Stimulated activated CD8-positive, alpha-beta memory T cell treated with anti-CD3 and anti-CD28 coated beads, Interleukin-15, amount 100 ng/mL, for 1 hour (primary cell): ENCODE data around the gene FPGS.
"Not testable (repeated sequence)": the region's sequence is repeated elsewhere in the genome, so short reads cannot be mapped to it uniquely, and the experiment has no call there.

Experiments used
- DNase-seq: peaks from one replicate; pipeline ENCODE4 v3.0.0-alpha.2; 2020; ENCODE audit warnings: low read depth

The FPGS gene, protein sequence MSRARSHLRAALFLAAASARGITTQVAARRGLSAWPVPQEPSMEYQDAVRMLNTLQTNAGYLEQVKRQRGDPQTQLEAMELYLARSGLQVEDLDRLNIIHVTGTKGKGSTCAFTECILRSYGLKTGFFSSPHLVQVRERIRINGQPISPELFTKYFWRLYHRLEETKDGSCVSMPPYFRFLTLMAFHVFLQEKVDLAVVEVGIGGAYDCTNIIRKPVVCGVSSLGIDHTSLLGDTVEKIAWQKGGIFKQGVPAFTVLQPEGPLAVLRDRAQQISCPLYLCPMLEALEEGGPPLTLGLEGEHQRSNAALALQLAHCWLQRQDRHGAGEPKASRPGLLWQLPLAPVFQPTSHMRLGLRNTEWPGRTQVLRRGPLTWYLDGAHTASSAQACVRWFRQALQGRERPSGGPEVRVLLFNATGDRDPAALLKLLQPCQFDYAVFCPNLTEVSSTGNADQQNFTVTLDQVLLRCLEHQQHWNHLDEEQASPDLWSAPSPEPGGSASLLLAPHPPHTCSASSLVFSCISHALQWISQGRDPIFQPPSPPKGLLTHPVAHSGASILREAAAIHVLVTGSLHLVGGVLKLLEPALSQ

DNA sequence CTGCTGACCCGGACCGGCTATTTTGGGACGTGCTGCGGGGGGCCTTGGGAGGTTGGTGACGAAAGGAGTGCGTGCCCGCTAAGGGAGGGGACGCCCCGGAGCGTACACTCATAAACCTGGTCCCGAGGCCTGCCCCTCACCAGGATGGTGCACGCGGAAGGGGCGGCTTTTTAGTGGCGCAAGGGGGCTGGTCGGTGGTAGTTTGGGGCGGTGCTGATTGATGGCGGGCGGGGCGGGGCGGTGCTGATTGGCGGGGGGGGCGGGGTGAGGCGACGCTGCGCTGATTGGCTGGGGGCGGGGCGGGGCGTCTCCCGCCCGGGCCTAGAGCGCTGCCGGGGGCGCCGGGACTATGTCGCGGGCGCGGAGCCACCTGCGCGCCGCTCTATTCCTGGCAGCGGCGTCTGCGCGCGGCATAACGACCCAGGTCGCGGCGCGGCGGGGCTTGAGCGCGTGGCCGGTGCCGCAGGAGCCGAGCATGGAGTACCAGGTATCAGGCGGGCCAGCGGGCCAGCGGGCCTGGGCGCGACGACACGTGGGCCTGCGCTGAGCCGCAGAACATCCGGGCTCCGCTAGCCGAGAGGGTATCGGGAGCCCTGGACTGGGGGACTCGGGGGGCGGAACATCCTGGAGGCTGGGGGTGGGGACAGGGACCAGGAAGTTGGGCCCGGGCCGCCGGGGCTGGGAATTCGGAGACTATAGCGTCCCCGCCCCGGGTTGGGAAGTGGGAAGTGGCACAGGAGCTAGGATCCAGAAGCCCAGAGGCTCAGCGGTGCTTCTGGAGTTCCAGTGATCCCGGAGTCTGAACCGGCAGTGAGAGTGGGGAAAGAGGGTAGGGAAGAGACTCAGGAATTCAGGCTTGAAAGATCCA, at the start of gene FPGS:
TSS of gene FPGS (plus strand) at position 307 of the 868 bp plus-strand sequence. CDS start at position 350, 43 bp downstream.
- peak; percentile 52 for DNase-seq

DNA sequence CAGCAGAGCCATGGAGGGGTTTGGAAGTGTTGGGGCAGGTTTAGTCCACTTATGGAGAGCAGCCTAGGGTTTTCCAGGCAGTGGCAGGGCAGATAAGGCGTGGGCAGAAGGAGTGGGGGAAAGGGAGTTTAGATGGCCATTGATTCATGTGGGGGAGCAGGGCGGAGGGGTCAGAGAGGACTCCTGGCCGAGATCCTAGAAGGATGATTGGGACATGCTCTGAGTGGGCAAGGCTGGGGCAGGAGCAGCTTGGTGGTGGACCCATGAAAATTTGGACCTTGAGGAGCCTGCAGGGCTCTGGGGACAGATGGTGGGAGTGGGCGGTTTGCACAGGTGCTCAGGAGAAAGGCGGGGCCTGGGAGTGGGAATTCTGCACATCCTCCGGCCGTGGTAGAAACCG, 49.5 kb upstream of the FPGS start:
- DNase-seq, result no peak

DNA sequence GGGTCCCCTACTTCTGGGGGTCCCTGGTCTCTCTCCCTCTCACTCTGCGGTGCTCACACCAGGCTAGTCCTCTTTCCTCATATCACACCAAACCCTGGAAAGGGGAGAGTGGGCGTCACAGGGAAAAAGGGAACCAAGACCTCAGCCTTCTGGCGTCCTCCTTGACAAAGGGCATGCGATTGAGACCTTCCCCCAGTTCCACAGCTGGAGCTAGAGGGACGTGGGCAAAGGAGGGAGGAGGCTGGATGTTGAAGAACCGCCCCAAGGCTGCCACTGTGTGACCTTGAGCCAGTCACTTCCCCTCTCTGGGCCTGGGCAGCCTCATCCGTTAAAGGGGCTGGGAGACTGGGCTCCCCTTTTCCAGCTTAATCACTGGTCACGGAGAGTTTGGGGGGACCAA, 49.1 kb upstream of the FPGS start:
- DNase-seq, result no peak

DNA sequence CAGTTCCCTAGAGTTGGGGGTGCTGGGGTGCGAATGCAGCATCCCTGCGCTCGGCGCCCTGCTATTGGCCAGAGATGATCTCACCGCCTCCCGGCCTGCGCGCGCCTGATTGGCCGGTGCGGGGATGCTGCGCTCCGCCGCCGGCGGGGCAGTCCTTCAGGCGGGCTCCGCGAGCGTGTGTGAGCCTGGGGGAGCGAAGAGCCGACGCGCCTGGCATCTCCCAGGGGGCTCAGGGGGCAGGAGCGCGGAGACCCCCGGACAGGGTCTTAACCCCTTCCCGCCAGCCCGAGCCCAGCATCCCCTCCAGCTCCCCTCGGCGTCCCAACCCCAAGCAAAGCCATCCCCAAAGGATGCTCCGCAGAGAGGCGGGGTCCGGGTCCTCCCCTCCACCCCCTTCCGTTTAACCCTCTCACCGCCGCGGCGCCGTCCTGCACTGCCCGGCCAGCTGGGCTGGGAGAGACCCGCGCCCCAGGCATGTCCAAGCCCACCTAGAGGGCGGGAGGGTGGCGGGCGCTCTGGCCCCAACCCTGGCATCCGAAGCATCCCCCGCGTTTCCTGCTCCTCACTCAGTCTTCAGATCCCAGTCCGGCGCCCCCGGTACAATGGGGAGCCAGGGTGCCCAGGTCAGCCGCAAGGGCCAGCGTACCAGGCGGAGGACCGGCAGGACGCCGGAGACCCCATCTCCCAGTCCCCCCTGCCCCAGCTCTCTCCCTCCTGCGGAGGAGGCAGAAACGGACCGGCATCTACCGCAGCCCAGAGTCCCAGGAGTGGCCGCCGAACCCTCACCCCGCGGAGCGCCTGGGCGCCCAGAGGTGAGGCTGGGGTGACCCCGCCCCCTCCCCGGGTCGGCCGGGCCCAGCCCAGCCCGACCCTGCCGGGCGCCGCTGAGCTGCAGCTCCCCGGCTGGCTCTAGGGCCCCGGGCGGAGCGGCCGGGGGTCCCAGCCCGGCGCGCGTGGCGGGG, 48.3 kb upstream of the FPGS start:
- no peak for DNase-seq

DNA sequence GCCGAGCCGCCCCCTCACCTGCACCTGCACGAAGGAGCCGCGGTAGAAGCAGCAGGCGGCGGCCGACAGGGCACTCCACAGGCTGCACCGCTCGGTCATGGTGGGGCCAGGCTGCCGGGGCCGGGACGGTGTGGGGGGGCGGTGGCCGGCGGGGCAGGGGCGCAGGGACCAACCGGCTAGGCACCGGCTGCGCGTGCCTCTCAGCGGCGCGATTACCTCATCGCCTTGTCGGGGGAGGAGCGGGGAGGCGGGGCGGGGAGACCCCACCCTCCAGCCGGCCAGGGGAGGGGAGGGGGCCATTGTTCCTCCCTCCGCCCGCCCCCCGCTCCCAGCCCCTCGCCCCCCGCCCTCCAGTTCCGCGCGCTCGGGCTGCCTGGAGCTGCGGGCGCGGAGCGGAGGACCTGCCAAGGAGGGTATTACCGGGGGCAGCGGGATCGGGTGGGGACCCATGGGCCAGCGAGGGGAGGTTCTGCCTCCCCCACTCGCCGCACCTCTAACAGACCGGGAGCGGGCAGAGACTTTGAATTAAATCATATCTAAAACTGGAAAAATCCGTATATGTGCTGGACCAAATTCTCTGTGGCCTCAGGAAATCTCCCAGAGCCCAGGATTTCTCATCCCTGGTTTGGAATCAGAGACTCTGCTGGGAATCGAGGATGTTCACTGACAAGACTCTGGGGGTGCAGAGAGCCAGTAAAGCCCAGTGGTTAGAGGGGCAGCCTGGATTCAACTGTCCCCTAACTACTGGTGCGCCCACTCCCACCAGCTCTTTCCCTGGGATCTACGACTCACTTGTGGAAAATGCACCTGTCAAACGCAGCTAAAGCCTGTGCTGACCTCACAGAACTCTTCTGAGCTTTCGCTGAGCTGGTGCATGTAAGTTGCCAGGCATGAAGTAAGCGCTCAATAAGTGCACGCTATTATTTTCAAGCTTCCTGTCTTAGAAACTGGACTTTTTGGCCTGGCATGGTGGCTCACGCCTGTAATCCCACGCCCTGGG, 47.3 kb upstream of the FPGS start:
- DNase-seq, result no peak

DNA sequence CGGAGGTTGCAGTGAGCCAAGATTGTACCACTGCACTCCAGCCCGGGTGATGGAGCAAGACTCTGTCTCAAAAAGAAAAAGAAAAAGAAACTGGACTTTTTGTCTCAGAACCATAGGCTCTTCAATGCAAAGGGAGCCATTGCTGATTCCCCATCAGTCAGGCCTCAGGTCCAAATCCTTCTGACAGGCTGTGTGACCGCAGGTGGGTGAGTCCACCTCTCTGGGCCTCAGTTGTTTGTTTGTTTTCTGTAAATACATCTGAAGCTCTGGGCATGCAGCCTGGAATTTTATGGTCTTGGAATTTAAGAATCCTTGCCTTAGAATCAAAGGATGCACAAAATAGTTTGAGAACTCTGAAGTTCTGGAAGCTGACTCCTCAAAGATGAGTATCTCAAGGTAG, 46.4 kb upstream of the FPGS start:
- no peak for DNase-seq

DNA sequence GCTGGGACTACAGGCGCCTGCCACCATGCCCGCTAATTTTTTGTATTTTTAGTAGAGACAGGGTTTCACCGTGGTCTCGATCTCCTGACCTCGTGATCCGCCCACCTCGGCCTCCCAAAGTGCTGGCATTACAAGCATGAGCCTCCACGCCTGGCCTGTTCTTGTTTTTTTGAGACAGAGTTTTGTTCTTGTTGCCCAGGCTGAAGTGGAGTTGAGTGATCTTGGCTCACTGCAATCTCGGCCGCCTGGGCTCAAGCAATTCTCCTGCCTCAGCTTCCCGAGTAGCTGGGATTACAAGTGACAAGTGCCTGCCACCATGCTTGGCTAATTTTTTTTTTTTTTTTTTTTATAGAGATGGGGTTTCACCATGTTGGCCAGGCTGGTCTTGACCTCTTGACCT, 45.9 kb upstream of the FPGS start:
- DNase-seq, result not testable (repeated sequence)

DNA sequence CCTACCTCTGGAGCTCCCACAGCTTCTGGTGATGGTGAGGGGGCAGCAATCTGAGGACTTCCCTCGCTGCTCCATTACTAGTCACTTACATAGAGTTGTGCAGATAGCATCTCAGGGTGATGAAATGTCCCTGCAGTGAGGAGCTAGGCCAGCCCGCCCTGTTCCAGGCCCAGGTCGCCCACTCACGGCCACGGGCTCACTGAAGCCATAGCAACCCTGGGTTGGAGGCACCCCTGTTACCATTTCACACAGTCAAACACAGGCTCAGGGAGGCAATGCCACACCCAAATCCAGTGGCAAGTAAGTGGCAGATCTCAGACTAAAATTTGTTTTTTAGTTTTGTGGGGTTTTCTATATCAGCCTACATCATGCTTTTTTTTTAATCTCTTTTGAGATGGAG, 43.8 kb upstream of the FPGS start:
- no peak for DNase-seq

DNA sequence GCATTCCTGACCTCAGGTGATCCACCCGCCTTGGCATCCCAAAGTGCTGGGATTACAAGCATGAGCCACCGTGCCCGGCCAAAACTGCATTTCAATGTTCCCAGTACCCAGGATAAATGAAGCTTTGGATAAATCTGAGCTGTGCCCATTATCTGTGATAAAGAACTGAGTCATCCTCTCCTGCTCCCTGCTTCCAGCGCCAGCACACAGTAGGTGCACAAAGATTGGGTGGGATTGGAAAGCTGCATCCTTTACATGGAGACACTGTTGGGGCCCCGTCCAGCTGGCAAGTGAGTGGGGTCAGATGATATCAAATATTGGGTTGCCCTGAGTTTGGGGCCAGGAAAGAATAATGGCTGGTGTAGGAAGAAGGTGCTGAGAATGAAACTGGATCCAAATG, 41.6 kb upstream of the FPGS start:
- DNase-seq, result no peak

DNA sequence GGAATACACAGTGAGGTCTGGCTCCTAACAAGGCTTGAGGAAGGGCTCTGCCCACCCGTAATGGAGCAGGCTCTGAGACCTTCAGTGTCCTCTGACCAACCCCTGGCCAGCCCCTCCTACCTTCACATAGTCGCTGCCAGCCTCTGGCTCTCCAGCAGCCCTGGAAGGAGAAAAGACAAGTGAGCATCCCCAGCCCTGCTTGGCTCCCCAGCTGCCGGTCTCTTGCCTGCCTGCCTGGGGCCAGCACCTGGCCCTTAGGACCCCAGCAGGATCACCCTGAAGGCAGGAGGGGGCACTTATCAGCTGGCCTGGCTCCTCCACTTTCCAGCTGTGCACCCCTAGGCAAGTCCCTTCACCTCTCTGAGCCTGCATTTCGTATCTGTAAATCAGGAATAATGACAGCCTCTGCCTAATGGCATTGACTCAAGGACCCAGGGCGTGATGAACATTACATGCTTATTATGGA, 41.2 kb upstream of the FPGS start:
- DNase-seq, result no peak

DNA sequence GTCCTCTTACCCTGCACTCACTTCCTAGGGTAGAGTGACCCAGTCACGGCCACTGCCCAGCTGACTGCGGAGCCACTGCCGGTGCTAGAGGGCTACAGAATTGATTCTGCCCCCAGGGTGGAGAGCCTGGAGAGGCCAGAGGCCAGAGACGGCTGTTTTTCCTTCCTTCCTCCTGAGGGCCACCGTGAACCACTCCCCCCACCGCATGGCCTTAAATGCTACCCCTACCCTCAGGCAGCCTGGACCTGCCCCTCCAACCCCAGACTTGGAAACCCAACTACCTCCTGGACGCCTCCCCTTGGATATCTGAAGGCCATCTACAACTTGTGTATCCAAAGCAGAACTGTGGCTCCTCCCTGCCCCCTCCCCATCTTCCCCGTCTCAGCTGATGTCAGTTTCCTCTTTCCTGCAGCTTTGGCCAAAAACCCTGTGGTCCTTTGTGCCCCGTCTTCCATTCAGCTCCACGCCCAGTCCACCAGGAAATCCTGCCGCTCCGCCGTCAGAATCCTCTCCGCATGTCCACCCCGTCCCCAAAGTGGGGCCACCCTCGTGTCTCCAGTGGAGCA, 40.5 kb upstream of the FPGS start:
- no peak for DNase-seq

DNA sequence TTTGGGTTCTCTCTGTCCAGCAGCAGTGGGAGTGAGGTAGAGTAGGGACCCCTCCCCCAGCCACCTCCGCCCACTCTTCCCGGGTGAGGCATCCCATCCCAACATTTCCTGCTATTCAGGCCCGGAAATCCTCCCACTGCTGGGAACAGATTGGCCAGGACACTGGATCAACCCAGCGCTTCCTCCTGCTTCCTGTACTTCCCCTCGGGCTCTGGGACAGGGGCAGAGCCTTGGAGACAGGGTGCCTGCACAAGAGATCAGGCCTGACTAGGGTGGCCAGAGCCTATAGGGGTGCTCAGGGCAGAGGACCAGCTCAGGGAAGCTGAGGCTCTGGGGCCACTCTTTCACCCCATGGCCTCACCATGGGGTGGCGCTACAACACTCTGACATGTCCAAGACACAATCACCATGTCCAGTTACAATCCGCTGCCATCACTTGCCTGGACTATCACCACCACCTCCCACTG, 38.7 kb upstream of the FPGS start:
- no peak for DNase-seq

DNA sequence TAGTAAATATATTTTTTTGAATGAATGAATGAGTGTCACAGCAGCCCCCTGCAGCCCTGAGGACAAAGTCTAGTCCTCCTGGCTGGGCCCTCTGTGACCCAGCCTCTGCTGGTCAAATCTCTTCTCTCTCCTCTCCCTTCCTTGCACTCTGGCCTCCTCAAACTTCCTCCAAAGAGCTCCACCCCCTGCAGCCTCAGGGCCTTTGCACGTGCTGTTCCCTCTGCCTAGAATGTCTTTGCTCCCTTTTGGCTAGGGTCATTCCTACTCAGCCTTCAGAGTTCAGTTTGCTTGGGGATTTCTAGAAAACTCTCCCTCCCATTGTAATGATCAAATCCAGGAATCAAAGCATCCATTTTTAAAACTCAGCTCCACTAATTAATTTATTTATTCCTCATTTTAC, 37.3 kb upstream of the FPGS start:
- DNase-seq, result no peak

DNA sequence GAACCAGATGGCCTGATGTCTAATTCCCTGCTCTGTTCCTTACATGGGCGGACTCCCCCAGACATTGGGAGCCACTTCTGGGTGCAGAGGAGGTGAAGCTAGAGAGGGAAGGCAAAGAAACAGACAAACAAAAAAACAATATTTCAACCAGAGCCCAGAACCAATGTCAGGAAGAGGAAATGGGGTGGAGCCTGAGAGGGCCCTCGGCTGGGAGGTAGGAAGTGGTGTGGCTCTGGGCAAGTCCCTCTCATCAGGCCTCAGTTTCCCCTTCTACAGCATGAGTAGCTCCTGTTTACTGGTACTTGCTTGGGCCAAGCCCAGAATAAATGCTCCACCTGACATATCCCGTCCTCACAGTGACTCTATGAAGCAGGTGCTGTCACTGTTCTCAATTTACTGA, 35.3 kb upstream of the FPGS start:
- DNase-seq, result no peak

DNA sequence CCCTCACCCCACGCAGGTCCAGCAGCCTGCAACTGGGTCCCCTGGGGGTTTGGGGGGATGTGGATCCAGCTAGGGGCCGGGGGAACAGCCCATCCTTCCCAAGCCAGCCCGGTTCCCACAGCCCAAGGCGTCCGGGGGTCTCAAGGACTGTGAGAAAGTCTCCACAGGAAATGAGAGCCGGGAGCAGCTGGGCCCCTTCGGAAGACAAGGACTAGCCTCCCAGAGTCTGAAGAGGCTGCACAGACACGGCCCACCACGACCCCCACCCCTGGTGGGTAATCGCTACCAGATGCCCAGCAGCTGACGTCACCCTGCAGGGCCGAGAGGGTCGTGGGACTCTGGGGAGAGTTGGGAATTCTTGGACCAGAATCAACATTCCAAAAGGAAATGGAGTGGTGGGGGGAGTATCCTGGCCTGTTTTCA, 34.8 kb upstream of the FPGS start:
- no peak for DNase-seq

DNA sequence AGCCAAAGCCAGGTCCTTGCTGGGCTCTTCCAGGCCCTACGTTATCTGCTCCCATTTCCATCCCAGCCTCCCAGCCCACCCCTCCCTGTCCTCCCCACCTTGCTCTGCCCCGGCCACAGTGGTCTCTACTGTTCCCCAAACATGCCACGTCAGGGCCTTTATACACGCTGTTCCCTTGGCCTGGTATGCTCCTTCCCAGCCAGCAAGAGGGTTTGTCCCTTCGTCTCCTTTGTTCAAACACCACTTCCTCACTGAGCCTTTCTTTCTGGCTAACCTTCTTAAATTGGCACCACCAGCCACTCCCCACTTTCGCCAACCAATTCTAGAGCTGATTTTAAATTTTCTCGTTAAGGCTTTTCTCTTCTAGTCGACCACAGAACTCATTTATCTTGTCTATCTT, 34.0 kb upstream of the FPGS start:
- no peak for DNase-seq

DNA sequence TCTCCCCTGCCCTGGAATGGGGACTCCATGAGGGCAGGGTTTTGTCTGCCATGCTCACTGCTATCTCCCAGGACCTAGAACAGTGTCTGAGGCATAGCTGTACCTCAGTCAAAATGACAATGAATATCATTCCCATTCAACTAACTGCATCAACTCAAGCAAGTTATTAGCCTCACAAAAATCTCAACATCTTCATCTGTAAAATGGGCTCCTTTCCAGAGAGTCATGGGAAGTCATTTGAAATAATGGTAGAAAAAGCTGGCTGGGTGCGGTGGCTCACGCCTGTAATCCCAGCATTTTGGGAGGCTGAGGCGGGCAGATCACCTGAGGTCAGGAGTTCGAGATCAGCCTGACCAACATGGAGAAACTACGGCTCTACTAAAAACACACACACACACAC, 33.6 kb upstream of the FPGS start:
- no peak for DNase-seq

DNA sequence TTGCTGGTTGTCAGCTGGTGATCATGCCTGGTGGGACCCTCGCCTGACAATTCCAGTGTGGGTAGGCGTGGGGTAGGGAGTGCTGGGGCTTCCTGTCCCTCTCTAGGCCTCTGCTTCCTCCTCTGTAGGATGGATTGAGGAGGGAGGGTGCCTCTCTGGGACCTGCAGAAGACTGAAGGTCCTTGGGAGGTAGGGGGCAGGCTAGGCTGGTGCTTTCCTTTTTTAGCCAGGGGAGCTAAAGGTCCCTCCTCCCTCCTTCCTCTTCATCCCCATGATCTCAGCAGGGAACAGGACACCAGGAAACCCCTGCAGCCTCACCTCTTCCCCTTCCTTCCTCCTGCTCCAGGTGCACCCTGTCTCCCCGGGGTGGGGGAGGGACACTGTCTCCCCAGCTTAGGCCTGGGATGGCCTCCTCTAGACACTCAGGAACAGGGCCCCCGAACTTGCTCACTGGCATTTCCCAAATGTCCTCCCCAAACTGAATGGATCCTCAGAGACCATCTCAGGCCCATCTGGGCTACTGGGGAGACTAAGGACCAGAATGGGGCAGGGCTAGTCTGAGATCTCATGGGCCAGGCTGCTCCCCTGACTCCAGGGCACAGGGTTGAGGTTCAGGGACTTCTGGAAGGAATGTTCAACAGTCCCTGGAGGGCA, 32.6 kb upstream of the FPGS start:
- DNase-seq, result no peak

DNA sequence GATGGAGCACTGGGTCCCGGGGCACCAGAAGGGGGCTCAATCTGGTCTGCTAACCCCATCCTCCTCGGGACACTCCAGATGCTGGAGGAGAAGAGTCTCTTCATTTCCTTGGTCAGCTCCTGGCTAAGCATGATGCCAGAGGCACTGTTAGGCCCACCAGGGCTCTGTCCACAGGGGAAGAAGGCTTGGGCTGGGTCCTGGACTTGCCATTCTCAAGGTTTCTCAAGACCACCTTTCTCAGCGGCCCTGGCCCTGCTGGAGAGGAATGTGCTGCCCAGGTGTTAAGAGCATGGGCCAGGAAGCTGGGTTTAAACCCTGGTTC, 32.1 kb upstream of the FPGS start:
- DNase-seq, result no peak
